Kidney (tissue), 2 donors: ENCODE results near the gene ARFGAP3. TPM values are rescaled to one million over a fixed set of nuclear protein-coding genes. Genes with fewer than 3 reads are reported as not detected.

Experiments
- polyA plus RNA-seq: library from polyadenylated mRNA; stranded (reverse); fragments of 350-450 nt; fragmentation: Illumina TruSeq; extraction: RNeasy Lipid Tissue Mini Kit (QIAGEN cat#74804); gene quantifications from one replicate; pipeline ENCODE4 v1.2.3, GENCODE V29; 2014; ENCODE audit warnings: low read depth, low replicate concordance; ENCODE audit not compliant: insufficient read depth
- total RNA-seq: library from RNA; stranded (reverse); fragmentation: NEBNext Ultra II Directional; extraction: Animal tissue kit (Norgen Biotek cat#: 25700); gene quantifications from one replicate; pipeline ENCODE4 v1.2.1, GENCODE V29; 2021
- donor health status: DM: yes; HTN: yes; CAD: no.

The ARFGAP3 gene
- total and polyA plus RNA-seq, 2 donors from 2014 or later, result 29.9 to 97.3 TPM

Other genes starting within 250 kb of the ARFGAP3 start
- gene POLDIP3, start 242.4 kb downstream of the ARFGAP3 start, total RNA-seq, result 67.9 TPM
- gene POLDIP3, start 242.4 kb downstream of the ARFGAP3 start, polyA plus RNA-seq, result 44.1 TPM
- gene ATP5MGL, start 216.7 kb downstream of the ARFGAP3 start, total RNA-seq, result 0.88 TPM
- gene ATP5MGL, start 216.7 kb downstream of the ARFGAP3 start, polyA plus RNA-seq, result not detected
- gene CYB5R3, start 207.9 kb downstream of the ARFGAP3 start, total RNA-seq, result 426 TPM
- 287 TPM for gene CYB5R3, start 207.9 kb downstream of the ARFGAP3 start, polyA plus RNA-seq
- 186 TPM for gene A4GALT, start 136.4 kb downstream of the ARFGAP3 start, total RNA-seq
- gene A4GALT, start 136.4 kb downstream of the ARFGAP3 start, polyA plus RNA-seq, result 76.2 TPM
- gene PACSIN2, start 157.9 kb upstream of the ARFGAP3 start, total RNA-seq, result 105 TPM
- 56.3 TPM for gene PACSIN2, start 157.9 kb upstream of the ARFGAP3 start, polyA plus RNA-seq
- 8.4 TPM for gene TTLL1, start 232.1 kb upstream of the ARFGAP3 start, total RNA-seq
- gene TTLL1, start 232.1 kb upstream of the ARFGAP3 start, polyA plus RNA-seq, result 11.5 TPM